Lower leg skin (tissue), 4 donors: ENCODE data around the gene DSPP. TPM values are rescaled to one million over a fixed set of nuclear protein-coding genes. Genes with fewer than 3 reads are reported as not detected.
"Not testable (repeated sequence)": the region's sequence is repeated elsewhere in the genome, so short reads cannot be mapped to it uniquely, and the experiment has no call there.

Experiments
- DNase-seq, 2 donors: peaks; one replicate each; pipeline ENCODE4 v3.0.0-alpha.2; 2019; ENCODE audit warnings: low spot score in 2 of 2
- H3K4me3 ChIP-seq: fragments of 200-600 bp; sonication (generic); 2 replicates; pipeline ENCODE4 v1.5.1; 2017; ENCODE audit warnings: mild to moderate bottlenecking, low read depth; ENCODE audit not compliant: poor library complexity, severe bottlenecking
- POLR2A ChIP-seq, 2 donors: fragments of 450-650 bp; IDR thresholded peaks; one replicate each; pipeline ENCODE4 v1.6.1; 2016 to 2017; ENCODE audit warnings: antibody characterized with exemption in 2 of 2, mild to moderate bottlenecking in 1 of 2, moderate library complexity in 1 of 2
- WGBS, 2 donors: methylation state at CpG; one replicate each; pipeline ENCODE4 v1.1.5; 2018; 5-methylcytosine and 5-hydroxymethylcytosine counted together
- intact Hi-C: fragments of 100-400 bp; cut with DNase I; formaldehyde crosslinking; loops from one replicate; pipeline ENCODE4 v1.15.0; 2023; ENCODE audit warnings: low total_unique reads
- total RNA-seq, 4 donors: library from RNA; depleted of rRNA; stranded (reverse); fragments of >200 nt; gene quantifications; one replicate each; pipeline ENCODE4 v1.1.0, GENCODE V29; 2016
- TF ChIP-seq, protein P1 (sequence below), 3 donors: fragments of 450-650 bp; IDR thresholded peaks; one replicate each; pipeline ENCODE4 v1.5.1; 2016; ENCODE audit warnings: antibody characterized with exemption in 3 of 3, mild to moderate bottlenecking in 3 of 3, moderate library complexity in 2 of 3

DSPP gene
- total RNA-seq, 4 donors from 2014 or later, result not detected

DNA sequence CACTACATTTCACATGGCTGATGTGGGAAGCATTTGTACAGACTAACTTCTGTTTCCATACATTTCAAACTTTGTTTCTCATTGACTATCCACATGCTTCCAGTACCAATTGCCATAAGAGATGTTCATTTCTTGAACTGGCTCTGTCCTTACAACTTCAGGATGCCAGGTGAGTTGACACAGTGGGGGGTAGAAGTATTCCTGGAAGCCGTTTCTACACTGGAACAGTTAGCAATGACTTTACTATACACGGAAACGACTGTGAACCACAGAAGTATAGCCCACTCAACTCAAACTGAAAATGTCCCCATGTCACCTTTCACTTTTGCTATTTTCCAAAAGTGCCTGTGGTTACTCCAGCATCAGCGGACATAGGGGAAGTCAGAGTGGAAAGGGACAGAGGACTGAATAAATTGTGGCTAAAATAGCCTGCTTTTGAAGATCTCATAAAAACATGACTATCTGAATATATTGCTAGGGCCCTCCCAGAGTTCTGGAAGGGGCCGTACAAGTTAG is 38.0 kb upstream of the DSPP start:
- 83 to 88% methylated on average over 5 of the region's 5 CpGs for WGBS, 2 donors
- intact Hi-C loops, result no loop called here

DNA sequence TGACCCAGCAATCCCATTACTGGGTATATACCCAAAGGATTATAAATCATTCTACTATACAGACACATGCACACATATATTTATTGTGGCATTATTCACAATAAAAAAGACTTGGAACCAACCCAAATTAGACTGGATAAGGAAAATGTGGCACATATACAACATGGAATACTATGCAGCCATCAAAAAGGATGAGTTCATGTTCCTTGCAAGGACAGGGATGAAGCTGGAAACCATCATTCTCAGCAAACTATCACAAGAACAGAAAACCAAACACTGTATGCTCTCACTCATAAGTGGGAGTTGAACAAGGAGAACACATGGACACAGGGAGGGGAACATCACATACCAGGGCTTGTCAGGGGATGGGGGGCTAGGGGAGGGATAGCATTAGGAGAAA is 34.0 kb upstream of the DSPP start:
- DNase-seq, intact Hi-C loops, H3K4me3 ChIP-seq: not testable (repeated sequence)

More for the DNA sequence above, 38.0 kb upstream of the DSPP start:
- TF ChIP-seq POLR2A (IDR thresholded peaks at IDR 0.05), result no peak
- TF ChIP-seq, protein P1, sequence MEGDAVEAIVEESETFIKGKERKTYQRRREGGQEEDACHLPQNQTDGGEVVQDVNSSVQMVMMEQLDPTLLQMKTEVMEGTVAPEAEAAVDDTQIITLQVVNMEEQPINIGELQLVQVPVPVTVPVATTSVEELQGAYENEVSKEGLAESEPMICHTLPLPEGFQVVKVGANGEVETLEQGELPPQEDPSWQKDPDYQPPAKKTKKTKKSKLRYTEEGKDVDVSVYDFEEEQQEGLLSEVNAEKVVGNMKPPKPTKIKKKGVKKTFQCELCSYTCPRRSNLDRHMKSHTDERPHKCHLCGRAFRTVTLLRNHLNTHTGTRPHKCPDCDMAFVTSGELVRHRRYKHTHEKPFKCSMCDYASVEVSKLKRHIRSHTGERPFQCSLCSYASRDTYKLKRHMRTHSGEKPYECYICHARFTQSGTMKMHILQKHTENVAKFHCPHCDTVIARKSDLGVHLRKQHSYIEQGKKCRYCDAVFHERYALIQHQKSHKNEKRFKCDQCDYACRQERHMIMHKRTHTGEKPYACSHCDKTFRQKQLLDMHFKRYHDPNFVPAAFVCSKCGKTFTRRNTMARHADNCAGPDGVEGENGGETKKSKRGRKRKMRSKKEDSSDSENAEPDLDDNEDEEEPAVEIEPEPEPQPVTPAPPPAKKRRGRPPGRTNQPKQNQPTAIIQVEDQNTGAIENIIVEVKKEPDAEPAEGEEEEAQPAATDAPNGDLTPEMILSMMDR (IDR thresholded peaks at IDR 0.05), result no peak
- H3K4me3 ChIP-seq, result no peak overlapping the region
- no peak for DNase-seq

DNA sequence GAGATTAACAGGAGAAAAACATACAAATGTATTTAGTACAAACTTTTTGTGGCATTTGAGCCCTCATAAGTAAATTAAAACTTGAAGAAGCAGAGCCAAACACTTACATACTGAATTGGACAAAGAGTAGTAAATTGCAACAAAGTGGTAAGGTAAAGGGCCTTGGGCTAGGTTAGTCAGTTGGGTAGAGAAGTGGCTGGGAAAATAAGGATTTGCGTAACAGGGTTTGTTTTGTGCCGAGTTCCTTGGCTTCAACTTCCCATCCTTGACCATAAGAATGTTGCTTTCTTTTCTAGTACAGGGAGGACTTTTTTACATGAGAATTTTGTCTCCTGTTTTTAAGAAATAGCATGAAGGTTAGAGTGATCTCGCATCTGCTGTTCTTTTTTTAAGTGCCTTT is 33.3 kb upstream of the DSPP start:
- H3K4me3 ChIP-seq, result no peak overlapping the region
- TF ChIP-seq POLR2A (IDR thresholded peaks at IDR 0.05), result no peak
- TF ChIP-seq, protein P1 (IDR thresholded peaks at IDR 0.05), result no peak
- WGBS, 2 donors, result 64 to 66% methylated on average over 3 of the region's 3 CpGs
- no peak for DNase-seq
- intact Hi-C loops, result no loop called here

DNA sequence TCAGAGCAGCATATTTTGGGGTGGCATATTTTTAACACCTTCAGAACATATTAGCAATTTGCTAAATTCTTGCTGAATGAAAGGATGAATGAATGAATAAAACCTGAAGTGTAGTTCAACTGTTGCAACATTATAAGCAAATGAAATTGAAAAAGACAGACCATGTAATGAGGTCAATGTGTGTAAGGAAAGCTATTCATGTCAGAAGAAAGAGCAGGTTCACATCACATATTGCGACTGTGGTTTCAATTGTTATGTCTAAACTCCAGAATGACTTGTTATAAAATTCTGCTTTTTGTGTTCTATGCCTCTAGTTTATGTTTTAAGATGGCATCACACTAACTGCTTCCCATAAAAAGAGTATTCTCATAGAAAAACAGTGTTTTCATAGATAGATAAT is 32.9 kb upstream of the DSPP start:
- no peak for DNase-seq
- H3K4me3 ChIP-seq, result no peak overlapping the region
- intact Hi-C loops, result no loop called here
- 79 to 80% methylated on average over 1 of the region's 1 CpG for WGBS, 2 donors
- TF ChIP-seq, protein P1 (IDR thresholded peaks at IDR 0.05), result no peak
- no peak for TF ChIP-seq POLR2A (IDR thresholded peaks at IDR 0.05)

DNA sequence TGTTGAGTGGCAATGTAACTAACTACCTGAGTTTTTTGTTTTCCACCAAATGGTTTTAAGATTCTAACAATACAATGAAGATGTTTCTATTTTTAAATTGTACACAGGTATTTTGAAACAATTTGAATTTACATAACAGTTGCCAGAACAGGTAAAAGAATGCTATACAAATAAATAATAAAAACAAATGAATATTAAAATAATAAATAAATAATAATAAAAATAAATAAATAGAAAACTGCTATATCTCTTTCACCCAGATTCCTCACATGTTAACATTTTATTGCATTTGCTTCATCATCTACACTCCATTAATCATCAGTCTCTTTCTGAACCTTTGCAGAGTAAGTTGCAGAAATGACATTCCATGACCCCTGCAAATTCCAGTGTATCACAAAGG is 32.3 kb upstream of the DSPP start:
- no peak for DNase-seq
- TF ChIP-seq POLR2A (IDR thresholded peaks at IDR 0.05), result no peak
- TF ChIP-seq, protein P1 (IDR thresholded peaks at IDR 0.05), result no peak
- intact Hi-C loops, result no loop called here
- no peak overlapping the region for H3K4me3 ChIP-seq

DNA sequence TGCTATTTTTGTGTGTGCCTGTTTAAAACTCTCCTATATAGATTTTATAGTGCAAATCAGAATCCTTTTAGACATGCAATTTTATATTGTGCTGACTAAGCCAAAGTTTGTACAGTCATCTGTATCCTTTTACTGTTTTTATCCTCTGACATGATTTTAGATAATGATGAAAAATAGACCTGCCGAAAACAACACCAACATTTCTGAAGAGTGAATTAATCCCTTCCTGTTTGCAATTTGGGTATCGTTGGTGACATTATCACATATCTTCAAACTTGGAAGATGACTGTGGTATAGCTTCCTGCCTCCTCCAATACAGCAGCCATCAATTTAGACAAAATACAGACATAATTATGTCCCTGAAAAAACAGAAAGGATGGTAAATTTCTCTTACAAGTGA is 28.9 kb upstream of the DSPP start:
- 41 to 46% methylated on average over 2 of the region's 2 CpGs for WGBS, 2 donors
- no peak for DNase-seq
- intact Hi-C loops, result no loop called here
- no peak overlapping the region for H3K4me3 ChIP-seq
- TF ChIP-seq, protein P1 (IDR thresholded peaks at IDR 0.05), result no peak
- no peak for TF ChIP-seq POLR2A (IDR thresholded peaks at IDR 0.05)
